Keratinocyte (primary cell): ENCODE data around the gene HSP90AB1. TPM values are rescaled to one million over a fixed set of nuclear protein-coding genes. Genes with fewer than 3 reads are reported as not detected.

ENCODE experiments used
- DNase-seq: peaks from one replicate; pipeline ENCODE4 v3.0.0-alpha.2; 2011; ENCODE audit warnings: low read depth, missing footprints, low spot score
- FAIRE-seq: peaks from 2 replicates; lab custom pipeline; 2011; peaks lifted over from hg19 to GRCh38; lab: Jason Lieb, UNC
- H2AFZ ChIP-seq: 2 replicates; pipeline ENCODE4 v1.6.0; 2012; ENCODE audit warnings: low read length, control low read depth, inconsistent platforms; ENCODE audit not compliant: control insufficient read depth
- H3K27ac ChIP-seq: 2 replicates; pipeline ENCODE4 v1.5.1; 2011; ENCODE audit warnings: low read length; ENCODE audit not compliant: control insufficient read depth, insufficient read depth
- H3K27me3 ChIP-seq: 3 replicates; pipeline ENCODE4 v1.6.0; 2011; ENCODE audit warnings: low read length; ENCODE audit not compliant: control insufficient read depth, insufficient read depth; ENCODE audit errors: extremely low read depth
- H3K36me3 ChIP-seq, 2 experiments: 2 replicates in 1 of 2; 3 replicates in 1 of 2; pipeline ENCODE4 v1.5.1; 2011; ENCODE audit warnings: low read length in 2 of 2, mild to moderate bottlenecking in 1 of 2; ENCODE audit not compliant: control insufficient read depth in 2 of 2, insufficient read depth in 2 of 2; ENCODE audit errors: extremely low read depth in 1 of 2
- H3K4me1 ChIP-seq: 3 replicates; pipeline ENCODE4 v1.5.1; 2011; ENCODE audit warnings: low read length; ENCODE audit not compliant: control insufficient read depth, insufficient read depth; ENCODE audit errors: extremely low read depth
- H3K4me2 ChIP-seq: 3 replicates; pipeline ENCODE4 v1.6.0; 2011; ENCODE audit warnings: low read depth, low read length; ENCODE audit not compliant: control insufficient read depth, insufficient read depth; ENCODE audit errors: extremely low read depth
- H3K4me3 ChIP-seq, 3 experiments: fragments of 200-600 bp in 1 of 3; sonication (generic) in 1 of 3; 2 replicates in 2 of 3; 3 replicates in 1 of 3; pipeline ENCODE4 v1.5.1; 2011 to 2016; ENCODE audit warnings: low read length in 3 of 3, mild to moderate bottlenecking in 3 of 3, control low read depth in 2 of 3, inconsistent platforms in 1 of 3, low read depth in 1 of 3, mixed read lengths in 1 of 3, mixed run types in 1 of 3, moderate library complexity in 1 of 3; ENCODE audit not compliant: control insufficient read depth in 2 of 3, insufficient read depth in 2 of 3; ENCODE audit errors: extremely low read depth in 1 of 3
- H3K79me2 ChIP-seq: 2 replicates; pipeline ENCODE4 v1.6.0; 2012; ENCODE audit warnings: low read length; ENCODE audit not compliant: control insufficient read depth, insufficient read depth
- H3K9ac ChIP-seq: 3 replicates; pipeline ENCODE4 v1.6.0; 2011; ENCODE audit warnings: low read length; ENCODE audit not compliant: control insufficient read depth, insufficient read depth; ENCODE audit errors: extremely low read depth
- H3K9me1 ChIP-seq: 3 replicates; pipeline ENCODE4 v1.6.0; 2011; ENCODE audit warnings: low read length; ENCODE audit not compliant: control insufficient read depth, insufficient read depth; ENCODE audit errors: extremely low read depth
- H3K9me3 ChIP-seq: 2 replicates; pipeline ENCODE4 v1.5.1; 2012; ENCODE audit warnings: low read depth, low read length; ENCODE audit not compliant: control insufficient read depth
- H4K20me1 ChIP-seq: 3 replicates; pipeline ENCODE4 v1.6.0; 2011; ENCODE audit warnings: low read length; ENCODE audit not compliant: control insufficient read depth, insufficient read depth; ENCODE audit errors: extremely low read depth
- CTCF ChIP-seq, 3 experiments: IDR thresholded peaks in 1 of 3; conservative IDR thresholded peaks in 1 of 3; optimal IDR thresholded peaks in 1 of 3; 2 replicates in 2 of 3; 3 replicates in 1 of 3; pipeline versions ENCODE3 to v1.5.1; 2011; ENCODE audit warnings: low read length in 3 of 3, mild to moderate bottlenecking in 3 of 3, moderate library complexity in 2 of 3, control low read depth in 1 of 3, inconsistent platforms in 1 of 3; ENCODE audit not compliant: insufficient read depth in 2 of 3; ENCODE audit errors: extremely low read depth in 1 of 3
- EZH2 ChIP-seq: IDR thresholded peaks from one replicate; pipeline ENCODE4 v1.6.1; 2012; ENCODE audit warnings: inconsistent platforms, mild to moderate bottlenecking, low read length, moderate library complexity
- dilution Hi-C: fragments of 300-500 bp; cut with MboI; formaldehyde crosslinking; loops from one replicate; pipeline ENCODE4 v1.7.0; 2020; ENCODE audit warnings: low sequenced_read_pairs; ENCODE audit not compliant: extremely low pct_ligation_motif_present
- polyA plus RNA-seq, 5 experiments: library from polyadenylated mRNA; depleted of rRNA in 3 of 5; stranded (reverse) in 3 of 5; stranded (forward) in 1 of 5; unstranded in 1 of 5; fragments of >200 nt; gene quantifications; 1 replicate in 1 of 5; 2 replicates in 3 of 5; 3 replicates in 1 of 5; pipeline versions ENCODE4 v1.2.1 to v1.2.3, GENCODE V29; 2011 to 2012; ENCODE audit warnings: missing spikeins in 2 of 5, low read depth in 1 of 5, low replicate concordance in 1 of 5

The HSP90AB1 gene
- polyA plus RNA-seq, 1 donor (not counting 4 experiments of a cell fraction or from before 2014, with no cell fraction given) = 1,089 TPM

GRCh38 chr6:44289726-44290260 is 42.9 kb downstream of the HSP90AB1 start:
- H3K9me1 ChIP-seq = no peaks in the 10 kb centered on the region
- dilution Hi-C loops = no loop called here
- H3K27ac ChIP-seq = no peak overlapping the region
- H3K9ac ChIP-seq = no peak overlapping the region
- FAIRE-seq (no peak), DNase-seq (no peak)
- H4K20me1 ChIP-seq = no peaks in the 10 kb centered on the region
- H3K4me1 ChIP-seq = no peaks in the 10 kb centered on the region
- no peaks in the 10 kb centered on the region for H3K79me2 ChIP-seq
- H2AFZ ChIP-seq = no peak overlapping the region
- no peaks in the 10 kb centered on the region for H3K9me3 ChIP-seq
- H3K4me2 ChIP-seq = no peak overlapping the region
- H3K36me3 ChIP-seq = no peaks in the 10 kb centered on the region
- no peak for TF ChIP-seq CTCF (optimal IDR thresholded peaks at IDR 0.05 in 1 of 3, IDR thresholded peaks at IDR 0.05 in 1 of 3, conservative IDR thresholded peaks at IDR 0.05 in 1 of 3; ENCODE audit: extremely low read depth in 1 of 3, insufficient read depth in 2 of 3, low read length in 3 of 3)
- TF ChIP-seq EZH2 = no peak
- H3K27me3 ChIP-seq = peaks cover 39% of the 10 kb centered on the region
- H3K4me3 ChIP-seq = no peak overlapping the region

- Histone ChIP-seq H3K27ac (no peak overlapping the region), H3K9me1 (no peaks in the 10 kb centered on the region), H3K4me3 (no peak overlapping the region), H3K79me2 (no peaks in the 10 kb centered on the region), H3K4me1 (no peaks in the 10 kb centered on the region), H3K9ac (no peak overlapping the region), H3K27me3 (peaks cover 54% of the 10 kb centered on the region), H4K20me1 (peaks cover 3% of the 10 kb centered on the region), H3K4me2 (no peak overlapping the region), H3K9me3 (no peaks in the 10 kb centered on the region), H3K36me3 (no peaks in the 10 kb centered on the region), H2AFZ (no peak overlapping the region)
- dilution Hi-C loops = no loop called here
- DNase-seq = no peak
- TF ChIP-seq EZH2 (no peak), CTCF (optimal IDR thresholded peaks at IDR 0.05 in 1 of 3, IDR thresholded peaks at IDR 0.05 in 1 of 3, conservative IDR thresholded peaks at IDR 0.05 in 1 of 3; ENCODE audit: extremely low read depth in 1 of 3, insufficient read depth in 2 of 3, low read length in 3 of 3) (no peak)
- FAIRE-seq = no peak
Observed at GRCh38 chr6:44291841-44292240, 44.9 kb downstream of the HSP90AB1 start.
